Stomach (tissue), 9 donors: ENCODE data around the gene PTGES3L. TPM values are rescaled to one million over a fixed set of nuclear protein-coding genes. Genes with fewer than 3 reads are reported as not detected.
"Not testable (repeated sequence)": the region's sequence is repeated elsewhere in the genome, so short reads cannot be mapped to it uniquely, and the experiment has no call there.

ENCODE experiments used
- DNase-seq, 2 donors: peaks; one replicate each; pipeline versions ENCODE4 v3.0.0 to v3.0.0-alpha.2; 2013 to 2019
- H3K27ac ChIP-seq, 5 donors: fragments of 200-600 bp in 4 of 5; sonication (generic) in 4 of 5; one replicate each; pipeline ENCODE4 v1.5.1; 2013 to 2019; ENCODE audit warnings: mild to moderate bottlenecking in 1 of 5, moderate library complexity in 1 of 5
- H3K27me3 ChIP-seq, 3 donors: fragments of 200-600 bp; sonication (generic); one replicate each; pipeline ENCODE4 v1.5.1; 2017 to 2019; ENCODE audit warnings: mixed run types in 1 of 3
- H3K36me3 ChIP-seq, 4 donors: fragments of 200-600 bp; sonication (generic); 1 replicate in 3 of 4; 2 replicates in 1 of 4; pipeline ENCODE4 v1.5.1; 2016 to 2019
- H3K4me1 ChIP-seq, 4 donors: fragments of 200-600 bp; sonication (generic); one replicate each; pipeline ENCODE4 v1.5.1; 2016 to 2019
- H3K4me3 ChIP-seq, 4 donors: fragments of 200-600 bp; sonication (generic) in 3 of 4; one replicate each; pipeline ENCODE4 v1.5.1; 2016 to 2019; ENCODE audit warnings: mild to moderate bottlenecking in 1 of 4
- H3K9me3 ChIP-seq, 4 donors: fragments of 200-600 bp; sonication (generic); one replicate each; pipeline ENCODE4 v1.5.1; 2016 to 2019
- EP300 ChIP-seq: sonication (generic); formaldehyde crosslinking; IDR thresholded peaks from one replicate; pipeline ENCODE4 v1.6.1; 2017; ENCODE audit warnings: antibody characterized with exemption
- POLR2A ChIP-seq, 4 donors: fragments of 450-650 bp; IDR thresholded peaks; one replicate each; pipeline ENCODE4 v1.6.1; 2016; ENCODE audit warnings: antibody characterized with exemption in 4 of 4, control low read depth in 2 of 4, mild to moderate bottlenecking in 1 of 4, moderate library complexity in 1 of 4
- POLR2AphosphoS5 ChIP-seq, 3 donors: sonication (generic); formaldehyde crosslinking; IDR thresholded peaks; one replicate each; pipeline ENCODE4 v1.6.1; 2016; ENCODE audit warnings: antibody characterized with exemption in 3 of 3
- WGBS, 5 donors: extraction: QIAGEN DNeasy Blood & Tissue Kit in 3 of 5; methylation state at CpG; one replicate each; pipeline versions ENCODE4 v1.1.5 to v1.1.7; 2013 to 2018; 5-methylcytosine and 5-hydroxymethylcytosine counted together
- intact Hi-C: fragments of 100-400 bp; cut with DNase I; formaldehyde crosslinking; loops from one replicate; pipeline ENCODE4 v1.15.1; 2023; ENCODE audit warnings: low total_unique reads
- polyA plus RNA-seq, 3 donors: library from polyadenylated mRNA; stranded (reverse); fragments of 200-250 nt; gene quantifications; one replicate each; pipeline ENCODE4 v1.2.3, GENCODE V29; 2013
- total RNA-seq, 5 donors: library from RNA; depleted of rRNA; stranded (reverse); fragments of >200 nt; gene quantifications; one replicate each; pipeline versions ENCODE4 v1.1.0 to v1.2.3, GENCODE V29; 2014 to 2016
- TF ChIP-seq, protein P1 (sequence below), 7 experiments: fragments of 450-650 bp in 4 of 7; fragments of 200-600 bp in 3 of 7; sonication (generic) in 3 of 7; IDR thresholded peaks; one replicate each; pipeline ENCODE4 v1.5.1; 2016 to 2019; ENCODE audit warnings: antibody characterized with exemption in 7 of 7, control low read depth in 2 of 7, mild to moderate bottlenecking in 1 of 7
- donor health status: healthy with polysubstance abuse.
- donor health status: Bipolar disorder and iron deficiency.
- donor health status: healthy.

PTGES3L gene
- total and polyA plus RNA-seq, 8 donors = 1.3 to 9.8 (median 3.6) TPM; not detected in 3

DNA sequence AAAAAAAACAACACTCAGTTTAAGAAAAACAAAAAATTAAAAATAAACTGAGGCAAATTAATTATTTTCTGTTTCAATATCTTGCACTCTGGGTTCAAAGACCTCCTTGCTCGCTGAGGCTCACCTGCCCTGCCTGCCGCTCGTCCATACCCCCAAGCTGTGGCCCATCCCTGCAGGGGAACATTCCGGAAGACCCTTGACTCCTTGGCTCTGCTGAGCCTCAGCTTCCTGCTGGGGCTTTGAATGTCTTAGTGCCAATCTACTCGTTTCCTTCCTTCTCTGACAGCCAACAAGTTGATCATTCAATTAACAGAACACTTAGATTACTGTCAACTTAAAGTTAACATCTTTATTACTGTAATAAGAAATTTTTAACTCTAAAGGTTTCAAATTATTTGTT lies 55.0 kb downstream of the PTGES3L start:
- TF ChIP-seq POLR2AphosphoS5 (IDR thresholded peaks at IDR 0.05) (no peak), EP300 (no peak), POLR2A (IDR thresholded peaks at IDR 0.05) (no peak)
- TF ChIP-seq, protein P1, sequence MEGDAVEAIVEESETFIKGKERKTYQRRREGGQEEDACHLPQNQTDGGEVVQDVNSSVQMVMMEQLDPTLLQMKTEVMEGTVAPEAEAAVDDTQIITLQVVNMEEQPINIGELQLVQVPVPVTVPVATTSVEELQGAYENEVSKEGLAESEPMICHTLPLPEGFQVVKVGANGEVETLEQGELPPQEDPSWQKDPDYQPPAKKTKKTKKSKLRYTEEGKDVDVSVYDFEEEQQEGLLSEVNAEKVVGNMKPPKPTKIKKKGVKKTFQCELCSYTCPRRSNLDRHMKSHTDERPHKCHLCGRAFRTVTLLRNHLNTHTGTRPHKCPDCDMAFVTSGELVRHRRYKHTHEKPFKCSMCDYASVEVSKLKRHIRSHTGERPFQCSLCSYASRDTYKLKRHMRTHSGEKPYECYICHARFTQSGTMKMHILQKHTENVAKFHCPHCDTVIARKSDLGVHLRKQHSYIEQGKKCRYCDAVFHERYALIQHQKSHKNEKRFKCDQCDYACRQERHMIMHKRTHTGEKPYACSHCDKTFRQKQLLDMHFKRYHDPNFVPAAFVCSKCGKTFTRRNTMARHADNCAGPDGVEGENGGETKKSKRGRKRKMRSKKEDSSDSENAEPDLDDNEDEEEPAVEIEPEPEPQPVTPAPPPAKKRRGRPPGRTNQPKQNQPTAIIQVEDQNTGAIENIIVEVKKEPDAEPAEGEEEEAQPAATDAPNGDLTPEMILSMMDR (IDR thresholded peaks at IDR 0.05) = no peak
- H3K4me1 ChIP-seq = peaks cover 17 to 45% (median 28%) of the 10 kb centered on the region in 4 donors
- H3K36me3 ChIP-seq = no peaks in the 10 kb centered on the region
- intact Hi-C loops = no loop called here
- DNase-seq = no peak
- H3K27ac ChIP-seq = no peak overlapping the region
- H3K9me3 ChIP-seq = no peaks in the 10 kb centered on the region
- H3K27me3 ChIP-seq = no peaks in the 10 kb centered on the region
- 31 to 69% (median 55%) methylated on average over 5 of the region's 5 CpGs for WGBS, 5 donors
- no peak overlapping the region for H3K4me3 ChIP-seq

DNA sequence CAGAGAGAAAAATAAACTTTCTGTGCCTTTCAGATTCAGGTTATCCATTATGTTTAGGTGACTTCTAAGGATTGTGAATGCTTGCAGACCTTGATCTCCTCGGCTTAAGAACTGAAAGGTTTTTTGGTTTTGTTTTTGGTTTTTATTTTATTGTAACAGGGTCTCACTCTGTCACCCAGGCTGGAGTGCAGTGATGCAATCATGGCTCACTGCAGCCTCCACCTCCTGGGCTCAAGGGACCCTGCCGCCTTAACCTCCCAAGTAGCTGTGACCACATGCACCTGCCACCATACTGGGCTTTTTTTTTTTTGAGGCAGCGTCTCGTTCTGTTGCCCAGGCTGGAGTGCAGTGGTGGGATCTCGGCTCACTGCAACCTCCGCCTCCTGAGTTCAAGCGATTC lies 56.4 kb downstream of the PTGES3L start:
- H3K36me3 ChIP-seq, H3K9me3 ChIP-seq, H3K27me3 ChIP-seq, H3K27ac ChIP-seq, H3K4me3 ChIP-seq, DNase-seq, intact Hi-C loops: not testable (repeated sequence)
- H3K4me1 ChIP-seq = peaks cover 18 to 46% (median 33%) of the 10 kb centered on the region in 4 donors
- WGBS, 5 donors = 88 to 95% (median 92%) methylated on average over 7 of the region's 7 CpGs

DNA sequence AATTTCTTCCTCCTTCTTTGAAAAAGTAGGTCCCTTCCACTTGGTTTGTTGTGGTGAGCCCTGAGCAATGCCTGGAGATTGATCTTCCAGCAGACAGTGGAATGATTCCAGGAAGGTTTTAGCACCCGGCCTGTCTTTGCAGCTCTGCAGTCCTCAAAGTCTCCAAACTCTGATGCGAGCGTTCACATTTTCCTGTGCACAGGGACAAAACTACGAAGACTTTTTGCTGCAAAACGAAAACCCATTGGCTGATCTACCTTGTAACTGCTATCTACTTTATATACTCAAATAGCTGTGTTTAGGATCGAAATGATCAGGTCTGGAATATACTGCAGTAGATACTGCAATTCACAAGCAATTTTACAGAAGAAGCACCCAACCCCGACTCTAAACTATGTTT lies 57.6 kb downstream of the PTGES3L start:
- DNase-seq = no peak
- Histone ChIP-seq H3K9me3 (no peaks in the 10 kb centered on the region), H3K4me1 (peaks cover 17 to 48% (median 34%) of the 10 kb centered on the region in 4 donors), H3K4me3 (no peak overlapping the region), H3K36me3 (no peaks in the 10 kb centered on the region), H3K27ac (peak overlapping the region in 1 of 5 donors; percentile 24), H3K27me3 (no peaks in the 10 kb centered on the region)
- TF ChIP-seq, protein P1 (IDR thresholded peaks at IDR 0.05) = no peak
- intact Hi-C loops = no loop called here
- WGBS, 5 donors = 50 to 83% (median 65%) methylated on average over 7 of the region's 7 CpGs

DNA sequence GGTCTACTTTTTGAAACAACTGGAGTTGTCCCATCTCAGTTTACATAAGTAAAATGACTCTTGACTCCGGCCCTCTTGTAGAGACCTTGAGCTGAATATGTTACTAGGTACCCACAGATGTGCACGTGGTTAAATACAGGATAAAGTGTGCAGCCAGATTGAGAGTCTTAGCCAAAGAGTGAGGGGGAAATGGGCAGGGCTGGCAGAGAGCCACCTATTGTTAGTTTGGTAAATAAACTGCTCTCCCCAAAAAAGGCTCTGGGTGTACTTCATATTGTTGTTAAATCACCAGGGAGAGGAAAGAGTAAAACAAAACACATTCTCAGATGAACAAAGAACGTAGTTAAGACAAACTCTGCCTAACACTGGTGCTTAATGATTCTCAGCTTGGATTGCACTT lies 59.0 kb downstream of the PTGES3L start:
- 15 to 25% (median 21%) methylated on average over 3 of the region's 3 CpGs for WGBS, 5 donors
- no peak for TF ChIP-seq POLR2A (IDR thresholded peaks at IDR 0.05)
- no peak for TF ChIP-seq POLR2AphosphoS5 (IDR thresholded peaks at IDR 0.05)
- TF ChIP-seq, protein P1 (IDR thresholded peaks at IDR 0.05) = no peak
- TF ChIP-seq EP300 = no peak
- intact Hi-C loops = no loop called here
- no peaks in the 10 kb centered on the region for H3K9me3 ChIP-seq
- DNase-seq = peak; percentile 30 to 71
- peak overlapping the region in 3 of 5 donors; percentile 3 to 29 (median 24) for H3K27ac ChIP-seq
- H3K4me1 ChIP-seq = peaks cover 17 to 48% (median 34%) of the 10 kb centered on the region in 4 donors
- no peak overlapping the region for H3K4me3 ChIP-seq
- no peaks in the 10 kb centered on the region for H3K27me3 ChIP-seq
- no peaks in the 10 kb centered on the region for H3K36me3 ChIP-seq

DNA sequence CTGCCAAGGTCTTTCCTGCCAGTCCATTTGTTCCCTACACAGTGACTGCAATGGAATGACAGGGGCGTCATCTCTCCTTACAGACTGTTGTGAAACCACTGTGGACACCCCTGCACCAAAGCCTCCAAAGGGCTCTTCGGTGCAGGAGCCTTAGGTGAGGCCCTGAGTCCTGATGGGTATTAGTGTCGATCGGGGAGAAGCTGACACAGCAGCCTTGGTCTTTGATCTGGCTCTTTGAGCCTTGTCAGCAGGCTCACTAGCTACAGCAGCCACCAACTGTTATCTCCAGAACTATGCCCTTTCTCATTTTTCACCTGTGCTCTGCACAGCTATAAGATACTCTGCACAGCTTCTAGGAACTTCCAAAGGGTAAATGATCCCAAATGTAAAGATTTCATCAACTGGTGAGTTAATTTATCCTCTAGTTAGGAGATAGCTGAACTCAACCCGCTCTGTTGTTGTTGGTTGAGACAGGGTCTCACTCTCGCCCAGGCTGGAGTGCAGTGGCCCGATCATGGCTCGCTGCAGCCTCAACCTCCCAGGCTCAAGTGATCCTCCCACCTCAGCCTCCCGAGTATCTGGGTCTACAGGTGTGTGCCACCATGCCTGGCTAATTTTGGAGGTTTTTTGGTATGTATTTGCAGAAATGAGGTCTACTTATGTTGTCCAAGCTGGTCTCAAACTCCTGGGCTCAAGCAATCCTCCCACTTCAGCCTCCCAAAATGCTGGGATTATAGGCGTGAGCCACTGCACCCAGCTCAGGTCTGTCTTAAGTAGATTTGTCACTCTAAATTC lies 59.6 kb downstream of the PTGES3L start:
- WGBS, 5 donors = 74 to 79% (median 76%) methylated on average over 10 of the region's 10 CpGs
- H3K4me1 ChIP-seq = peaks cover 17 to 48% (median 34%) of the 10 kb centered on the region in 4 donors
- DNase-seq = peak in 1 of 2 donors; percentile 28
- no peaks in the 10 kb centered on the region for H3K9me3 ChIP-seq
- no peaks in the 10 kb centered on the region for H3K36me3 ChIP-seq
- H3K27ac ChIP-seq = peak overlapping the region in 2 of 5 donors; percentile 3 to 48
- intact Hi-C loops = no loop called here
- H3K27me3 ChIP-seq = no peaks in the 10 kb centered on the region
- TF ChIP-seq POLR2A (IDR thresholded peaks at IDR 0.05) (no peak), POLR2AphosphoS5 (IDR thresholded peaks at IDR 0.05) (no peak)
- H3K4me3 ChIP-seq = no peak overlapping the region

DNA sequence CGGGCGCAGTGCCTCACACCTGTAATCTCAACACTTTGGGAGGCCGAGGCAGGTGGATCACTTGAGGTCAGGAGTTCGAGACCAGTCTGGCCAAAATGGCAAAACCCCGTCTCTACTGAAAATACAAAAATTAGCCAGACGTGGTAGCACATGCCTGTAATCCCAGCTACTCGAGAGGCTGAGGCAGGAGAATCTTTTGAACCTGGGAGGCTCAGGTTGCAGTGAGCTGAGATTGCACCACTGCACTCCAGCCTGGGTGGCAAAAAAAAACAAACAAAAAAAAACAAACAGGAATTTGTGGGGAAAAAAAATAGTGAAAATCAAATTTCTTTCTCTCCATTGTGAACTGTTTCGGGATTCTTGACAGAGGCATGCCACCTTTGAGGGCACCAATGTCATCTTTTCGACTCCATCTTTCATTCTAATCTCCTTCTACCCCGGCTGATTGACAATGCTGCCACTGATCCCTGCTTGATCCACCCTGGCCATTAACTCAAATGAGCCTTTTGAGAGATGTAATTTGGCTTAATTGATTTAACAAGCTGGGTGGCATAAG lies 60.3 kb downstream of the PTGES3L start:
- Histone ChIP-seq H3K27ac (peak overlapping the region in 3 of 5 donors; percentile 2 to 60 (median 48)), H3K4me1 (peaks cover 17 to 48% (median 34%) of the 10 kb centered on the region in 4 donors)
- H3K4me3 ChIP-seq, intact Hi-C loops, H3K36me3 ChIP-seq, H3K9me3 ChIP-seq, H3K27me3 ChIP-seq, DNase-seq: not testable (repeated sequence)
- 64 to 79% (median 75%) methylated on average over 10 of the region's 10 CpGs for WGBS, 5 donors
